DOHH2 (cell line): ENCODE results near the gene MSH5.

Source experiments
- EZH2phosphoT487 ChIP-seq: fragments of 200-600 bp; sonication (generic); IDR thresholded peaks from 2 replicates; pipeline ENCODE4 v1.6.1; 2017; ENCODE audit warnings: borderline replicate concordance, mild to moderate bottlenecking, antibody characterized with exemption, low read length, moderate library complexity, mixed read lengths
- TF ChIP-seq, protein P1 (sequence below): fragments of 200-600 bp; sonication (generic); IDR thresholded peaks from one replicate; pipeline ENCODE4 v1.5.1; 2014; ENCODE audit warnings: antibody characterized with exemption, mild to moderate bottlenecking, low read depth, low read length; ENCODE audit not compliant: poor library complexity, severe bottlenecking

DNA sequence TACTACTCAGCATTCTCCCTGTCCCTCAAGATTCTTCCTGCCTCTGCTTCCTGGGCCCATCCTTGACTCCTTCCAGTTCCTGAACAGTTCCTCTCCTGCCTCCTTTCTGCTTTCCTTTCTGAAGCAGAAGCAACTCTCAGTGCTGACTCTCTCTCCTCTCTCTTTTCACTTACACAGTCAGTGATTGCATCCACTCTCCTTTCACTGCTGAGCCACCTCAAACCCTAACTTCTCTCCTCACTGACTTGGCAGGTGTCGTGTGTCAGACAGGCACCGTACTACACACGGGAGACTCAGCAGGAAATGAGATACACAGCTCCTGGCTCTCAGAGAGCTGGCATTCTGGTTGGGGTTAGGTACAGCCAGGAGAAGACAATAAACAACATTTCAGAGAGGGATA lies 42.2 kb upstream of the MSH5 start:
- TF ChIP-seq, protein P1, sequence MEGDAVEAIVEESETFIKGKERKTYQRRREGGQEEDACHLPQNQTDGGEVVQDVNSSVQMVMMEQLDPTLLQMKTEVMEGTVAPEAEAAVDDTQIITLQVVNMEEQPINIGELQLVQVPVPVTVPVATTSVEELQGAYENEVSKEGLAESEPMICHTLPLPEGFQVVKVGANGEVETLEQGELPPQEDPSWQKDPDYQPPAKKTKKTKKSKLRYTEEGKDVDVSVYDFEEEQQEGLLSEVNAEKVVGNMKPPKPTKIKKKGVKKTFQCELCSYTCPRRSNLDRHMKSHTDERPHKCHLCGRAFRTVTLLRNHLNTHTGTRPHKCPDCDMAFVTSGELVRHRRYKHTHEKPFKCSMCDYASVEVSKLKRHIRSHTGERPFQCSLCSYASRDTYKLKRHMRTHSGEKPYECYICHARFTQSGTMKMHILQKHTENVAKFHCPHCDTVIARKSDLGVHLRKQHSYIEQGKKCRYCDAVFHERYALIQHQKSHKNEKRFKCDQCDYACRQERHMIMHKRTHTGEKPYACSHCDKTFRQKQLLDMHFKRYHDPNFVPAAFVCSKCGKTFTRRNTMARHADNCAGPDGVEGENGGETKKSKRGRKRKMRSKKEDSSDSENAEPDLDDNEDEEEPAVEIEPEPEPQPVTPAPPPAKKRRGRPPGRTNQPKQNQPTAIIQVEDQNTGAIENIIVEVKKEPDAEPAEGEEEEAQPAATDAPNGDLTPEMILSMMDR = no peak
- no peak for TF ChIP-seq EZH2phosphoT487
